Liver (tissue), 9 donors: ENCODE data around the gene DTL. TPM values are rescaled to one million over a fixed set of nuclear protein-coding genes. Genes with fewer than 3 reads are reported as not detected.

Experiments
- DNase-seq: peaks from one replicate; pipeline ENCODE4 v3.0.0-alpha.2; 2017; ENCODE audit warnings: low spot score
- H3K27ac ChIP-seq, 2 donors: one replicate each; pipeline ENCODE4 v1.7.0; 2013; ENCODE audit warnings: inconsistent platforms in 2 of 2, low read length in 2 of 2, control low read depth in 1 of 2, low read depth in 1 of 2, mild to moderate bottlenecking in 1 of 2
- H3K27me3 ChIP-seq, 4 donors: one replicate each; pipeline versions ENCODE4 v1.6.1 to v1.7.0; 2013; ENCODE audit warnings: low read length in 3 of 4, inconsistent platforms in 1 of 4, mild to moderate bottlenecking in 1 of 4, moderate library complexity in 1 of 4; ENCODE audit not compliant: control insufficient read depth in 4 of 4, insufficient read depth in 4 of 4
- H3K36me3 ChIP-seq, 4 donors: one replicate each; pipeline versions ENCODE4 v1.6.1 to v1.7.0; 2013; ENCODE audit warnings: low read length in 3 of 4, mild to moderate bottlenecking in 3 of 4, low read depth in 1 of 4, moderate library complexity in 1 of 4; ENCODE audit not compliant: control insufficient read depth in 4 of 4, insufficient read depth in 3 of 4
- H3K4me1 ChIP-seq, 4 donors: one replicate each; pipeline versions ENCODE4 v1.6.1 to v1.7.0; 2013; ENCODE audit warnings: low read length in 3 of 4, mild to moderate bottlenecking in 3 of 4, moderate library complexity in 1 of 4; ENCODE audit not compliant: control insufficient read depth in 4 of 4, insufficient read depth in 4 of 4
- H3K4me3 ChIP-seq, 3 donors: one replicate each; pipeline versions ENCODE4 v1.6.1 to v1.7.0; 2013; ENCODE audit warnings: low read length in 3 of 3, control low read depth in 1 of 3, low read depth in 1 of 3, mild to moderate bottlenecking in 1 of 3
- H3K9ac ChIP-seq, 2 donors: one replicate each; pipeline ENCODE4 v1.7.0; 2013; ENCODE audit warnings: low read length in 2 of 2, mild to moderate bottlenecking in 2 of 2, moderate library complexity in 2 of 2, control low read depth in 1 of 2, low read depth in 1 of 2
- H3K9me3 ChIP-seq, 4 donors: one replicate each; pipeline versions ENCODE4 v1.6.1 to v1.7.0; 2013; ENCODE audit warnings: low read length in 3 of 4; ENCODE audit not compliant: control insufficient read depth in 4 of 4
- CTCF ChIP-seq: fragments of 150-350 bp; IDR thresholded peaks from 2 replicates; pipeline ENCODE4 v1.5.1; 2017; ENCODE audit warnings: improper control_type of control experiment, low read depth, low read length; ENCODE audit not compliant: missing input control
- EGR1 ChIP-seq, 2 donors: IDR thresholded peaks; 2 replicates each; pipeline ENCODE4 v1.6.1; 2016 to 2018; ENCODE audit warnings: antibody characterized with exemption in 2 of 2, low read depth in 2 of 2
- FOXA1 ChIP-seq: IDR thresholded peaks from 2 replicates; pipeline ENCODE4 v1.6.1; 2016; ENCODE audit warnings: antibody characterized with exemption
- GABPA ChIP-seq, 2 donors: IDR thresholded peaks in 1 of 2; conservative IDR thresholded peaks in 1 of 2; 2 replicates each; pipeline ENCODE4 v1.6.1; 2016; ENCODE audit warnings: antibody characterized with exemption in 2 of 2, mild to moderate bottlenecking in 1 of 2, moderate library complexity in 1 of 2
- HNF4A ChIP-seq, 2 donors: conservative IDR thresholded peaks; 2 replicates each; pipeline ENCODE4 v1.6.1; 2016; ENCODE audit warnings: antibody characterized with exemption in 2 of 2, mild to moderate bottlenecking in 2 of 2
- HNF4G ChIP-seq: IDR thresholded peaks from 2 replicates; pipeline ENCODE4 v1.6.1; 2016; ENCODE audit warnings: antibody characterized with exemption
- JUND ChIP-seq, 2 donors: IDR thresholded peaks; 2 replicates each; pipeline ENCODE4 v1.6.1; 2016; ENCODE audit warnings: antibody characterized with exemption in 2 of 2
- NR2F2 ChIP-seq: IDR thresholded peaks from 2 replicates; pipeline ENCODE4 v1.6.1; 2016; ENCODE audit warnings: antibody characterized with exemption
- RAD21 ChIP-seq, 2 donors: IDR thresholded peaks; 2 replicates each; pipeline ENCODE4 v1.6.1; 2016; ENCODE audit warnings: antibody characterized with exemption in 2 of 2, mild to moderate bottlenecking in 2 of 2
- RXRA ChIP-seq, 2 donors: IDR thresholded peaks; 2 replicates each; pipeline ENCODE4 v1.6.1; 2017 to 2018; ENCODE audit warnings: antibody characterized with exemption in 2 of 2, mild to moderate bottlenecking in 1 of 2
- WGBS: extraction: QIAGEN DNeasy Blood & Tissue Kit; methylation state at CpG from one replicate; pipeline ENCODE4 v1.1.7; 2013; 5-methylcytosine and 5-hydroxymethylcytosine counted together
- polyA plus RNA-seq, 2 donors: library from polyadenylated mRNA; stranded (reverse) in 1 of 2; unstranded in 1 of 2; fragments of 200-250 nt in 1 of 2; fragments of >200 nt in 1 of 2; fragmentation: Nextera tagmentation in 1 of 2; extraction: Ambion mirVana in 1 of 2; gene quantifications; one replicate each; pipeline versions ENCODE4 v1.2.1 to v1.2.3, GENCODE V29; 2013 to 2015
- total RNA-seq, 2 donors: library from RNA; depleted of rRNA; stranded (reverse); fragments of >200 nt; gene quantifications; one replicate each; pipeline ENCODE4 v1.2.3, GENCODE V29; 2014
- TF ChIP-seq, protein P1 (sequence below): IDR thresholded peaks from 2 replicates; pipeline ENCODE4 v1.6.1; 2016; ENCODE audit warnings: antibody characterized with exemption
- TF ChIP-seq, protein P2 (sequence below): IDR thresholded peaks from 2 replicates; pipeline ENCODE4 v1.6.1; 2016; ENCODE audit warnings: antibody characterized with exemption
- TF ChIP-seq, protein P3 (sequence below): IDR thresholded peaks from 2 replicates; pipeline ENCODE4 v1.6.1; 2016; ENCODE audit warnings: antibody characterized with exemption, mild to moderate bottlenecking
- donor health status: healthy.
- donor health status: healthy.
- donor health status: healthy.
- donor health status: healthy.
- donor health status: healthy.

Gene DTL
- total and polyA plus RNA-seq, 4 donors = 0.17 to 17.9 (median 0.73) TPM

DNA sequence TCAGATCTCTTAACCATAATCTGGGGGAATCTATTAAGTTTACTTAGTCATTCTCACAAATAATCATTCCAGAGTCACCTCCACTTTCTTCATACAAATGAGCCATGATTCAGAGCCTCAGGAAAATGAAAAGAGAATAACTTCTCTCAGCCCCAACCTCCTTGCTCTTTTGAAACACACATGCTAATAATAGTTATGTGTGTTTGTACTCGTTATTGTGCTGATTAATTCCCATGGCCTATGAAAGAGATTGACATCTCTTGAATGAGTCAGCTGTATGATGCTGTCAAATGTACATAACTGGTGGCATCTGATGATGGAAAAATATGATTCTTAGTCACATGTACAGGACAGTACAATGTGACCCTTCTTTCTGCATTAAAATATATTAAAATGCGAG, 41.5 kb downstream of the DTL start:
- DNase-seq = no peak
- Histone ChIP-seq H3K27me3 (no peaks in the 10 kb centered on the region), H3K4me3 (no peak overlapping the region), H3K27ac (no peak overlapping the region), H3K4me1 (no peaks in the 10 kb centered on the region), H3K36me3 (no peaks in the 10 kb centered on the region), H3K9me3 (no peaks in the 10 kb centered on the region), H3K9ac (no peak overlapping the region)
- WGBS = 85% methylated on average over 2 of the region's 2 CpGs
- TF ChIP-seq, protein P1, sequence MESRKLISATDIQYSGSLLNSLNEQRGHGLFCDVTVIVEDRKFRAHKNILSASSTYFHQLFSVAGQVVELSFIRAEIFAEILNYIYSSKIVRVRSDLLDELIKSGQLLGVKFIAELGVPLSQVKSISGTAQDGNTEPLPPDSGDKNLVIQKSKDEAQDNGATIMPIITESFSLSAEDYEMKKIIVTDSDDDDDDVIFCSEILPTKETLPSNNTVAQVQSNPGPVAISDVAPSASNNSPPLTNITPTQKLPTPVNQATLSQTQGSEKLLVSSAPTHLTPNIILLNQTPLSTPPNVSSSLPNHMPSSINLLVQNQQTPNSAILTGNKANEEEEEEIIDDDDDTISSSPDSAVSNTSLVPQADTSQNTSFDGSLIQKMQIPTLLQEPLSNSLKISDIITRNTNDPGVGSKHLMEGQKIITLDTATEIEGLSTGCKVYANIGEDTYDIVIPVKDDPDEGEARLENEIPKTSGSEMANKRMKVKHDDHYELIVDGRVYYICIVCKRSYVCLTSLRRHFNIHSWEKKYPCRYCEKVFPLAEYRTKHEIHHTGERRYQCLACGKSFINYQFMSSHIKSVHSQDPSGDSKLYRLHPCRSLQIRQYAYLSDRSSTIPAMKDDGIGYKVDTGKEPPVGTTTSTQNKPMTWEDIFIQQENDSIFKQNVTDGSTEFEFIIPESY = no peak
- TF ChIP-seq, protein P2, sequence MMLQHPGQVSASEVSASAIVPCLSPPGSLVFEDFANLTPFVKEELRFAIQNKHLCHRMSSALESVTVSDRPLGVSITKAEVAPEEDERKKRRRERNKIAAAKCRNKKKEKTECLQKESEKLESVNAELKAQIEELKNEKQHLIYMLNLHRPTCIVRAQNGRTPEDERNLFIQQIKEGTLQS = no peak

DNA sequence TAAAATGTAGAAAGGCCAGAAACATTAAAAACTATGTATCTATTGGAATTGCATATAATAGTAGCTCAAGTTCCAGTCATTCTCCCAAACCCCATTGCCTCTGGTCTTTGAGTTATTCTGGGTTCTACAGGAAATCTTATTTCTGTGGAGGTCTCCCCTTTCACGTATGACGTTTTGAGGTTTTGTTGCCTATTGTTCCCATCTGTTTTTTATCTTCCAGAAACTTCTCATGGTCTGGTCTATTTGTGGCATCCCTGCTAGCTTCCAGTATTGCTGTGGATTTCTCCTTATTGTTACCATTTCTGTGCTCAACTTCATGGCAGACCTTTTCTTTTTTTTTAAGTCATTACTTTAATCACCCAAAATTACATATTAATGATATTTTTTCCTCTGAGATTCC, 43.3 kb downstream of the DTL start:
- Histone ChIP-seq H3K27me3 (no peaks in the 10 kb centered on the region), H3K9me3 (no peaks in the 10 kb centered on the region), H3K4me3 (no peak overlapping the region), H3K4me1 (no peaks in the 10 kb centered on the region), H3K27ac (no peak overlapping the region), H3K9ac (no peak overlapping the region), H3K36me3 (no peaks in the 10 kb centered on the region)
- no peak for TF ChIP-seq JUND (IDR thresholded peaks at IDR 0.05)
- no peak for TF ChIP-seq GABPA (IDR thresholded peaks at IDR 0.05 in 1 of 2, conservative IDR thresholded peaks at IDR 0.05 in 1 of 2)
- no peak for DNase-seq
- 92% methylated on average over 2 of the region's 2 CpGs for WGBS

DNA sequence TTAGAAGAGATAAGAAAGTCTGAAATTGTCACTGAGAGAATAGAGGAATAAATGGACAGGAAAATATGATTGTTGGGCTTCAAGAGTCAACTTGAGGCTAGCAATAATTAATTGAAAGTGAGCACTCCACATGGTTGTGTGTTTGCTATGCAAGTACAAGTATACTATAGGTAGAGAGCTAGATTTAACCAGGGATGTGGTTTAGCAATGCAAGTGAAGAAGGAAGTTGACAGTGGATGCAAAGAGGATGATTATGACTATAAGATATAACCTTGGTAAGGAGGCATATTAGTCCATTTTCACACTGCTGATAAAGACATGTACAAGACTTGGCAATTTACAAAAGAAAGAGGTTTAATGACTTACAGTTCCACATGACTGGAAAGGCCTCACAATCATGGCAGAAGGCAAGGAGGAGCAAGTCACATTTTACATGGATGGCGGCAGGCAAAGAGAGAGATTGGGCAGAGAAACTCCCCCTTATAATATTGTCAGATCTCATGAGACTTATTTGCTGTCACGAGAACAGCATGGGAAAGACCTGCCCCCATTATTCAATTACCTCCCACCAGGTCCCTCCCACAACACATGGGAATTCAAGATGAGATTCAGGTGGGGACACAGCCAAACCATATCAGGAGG, 47.3 kb downstream of the DTL start:
- H3K9me3 ChIP-seq = no peaks in the 10 kb centered on the region
- H3K27ac ChIP-seq = no peak overlapping the region
- TF ChIP-seq CTCF = no peak
- no peak for TF ChIP-seq RAD21 (IDR thresholded peaks at IDR 0.05)
- no peak for TF ChIP-seq FOXA1
- TF ChIP-seq RXRA (IDR thresholded peaks at IDR 0.05) = no peak
- TF ChIP-seq GABPA (IDR thresholded peaks at IDR 0.05 in 1 of 2, conservative IDR thresholded peaks at IDR 0.05 in 1 of 2) = no peak
- TF ChIP-seq, protein P3, sequence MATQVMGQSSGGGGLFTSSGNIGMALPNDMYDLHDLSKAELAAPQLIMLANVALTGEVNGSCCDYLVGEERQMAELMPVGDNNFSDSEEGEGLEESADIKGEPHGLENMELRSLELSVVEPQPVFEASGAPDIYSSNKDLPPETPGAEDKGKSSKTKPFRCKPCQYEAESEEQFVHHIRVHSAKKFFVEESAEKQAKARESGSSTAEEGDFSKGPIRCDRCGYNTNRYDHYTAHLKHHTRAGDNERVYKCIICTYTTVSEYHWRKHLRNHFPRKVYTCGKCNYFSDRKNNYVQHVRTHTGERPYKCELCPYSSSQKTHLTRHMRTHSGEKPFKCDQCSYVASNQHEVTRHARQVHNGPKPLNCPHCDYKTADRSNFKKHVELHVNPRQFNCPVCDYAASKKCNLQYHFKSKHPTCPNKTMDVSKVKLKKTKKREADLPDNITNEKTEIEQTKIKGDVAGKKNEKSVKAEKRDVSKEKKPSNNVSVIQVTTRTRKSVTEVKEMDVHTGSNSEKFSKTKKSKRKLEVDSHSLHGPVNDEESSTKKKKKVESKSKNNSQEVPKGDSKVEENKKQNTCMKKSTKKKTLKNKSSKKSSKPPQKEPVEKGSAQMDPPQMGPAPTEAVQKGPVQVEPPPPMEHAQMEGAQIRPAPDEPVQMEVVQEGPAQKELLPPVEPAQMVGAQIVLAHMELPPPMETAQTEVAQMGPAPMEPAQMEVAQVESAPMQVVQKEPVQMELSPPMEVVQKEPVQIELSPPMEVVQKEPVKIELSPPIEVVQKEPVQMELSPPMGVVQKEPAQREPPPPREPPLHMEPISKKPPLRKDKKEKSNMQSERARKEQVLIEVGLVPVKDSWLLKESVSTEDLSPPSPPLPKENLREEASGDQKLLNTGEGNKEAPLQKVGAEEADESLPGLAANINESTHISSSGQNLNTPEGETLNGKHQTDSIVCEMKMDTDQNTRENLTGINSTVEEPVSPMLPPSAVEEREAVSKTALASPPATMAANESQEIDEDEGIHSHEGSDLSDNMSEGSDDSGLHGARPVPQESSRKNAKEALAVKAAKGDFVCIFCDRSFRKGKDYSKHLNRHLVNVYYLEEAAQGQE = no peak
- no peak for TF ChIP-seq EGR1 (IDR thresholded peaks at IDR 0.05; ENCODE audit: low read depth in 2 of 2)
- no peak for TF ChIP-seq HNF4A (conservative IDR thresholded peaks at IDR 0.05)
- no peak for TF ChIP-seq HNF4G
- TF ChIP-seq, protein P1 = no peak
- TF ChIP-seq NR2F2 = no peak
- no peak for DNase-seq
- no peaks in the 10 kb centered on the region for H3K27me3 ChIP-seq
- no peak overlapping the region for H3K4me3 ChIP-seq
- 98% methylated on average over 2 of the region's 2 CpGs for whole genome bisulfite sequencing
- H3K9ac ChIP-seq = no peak overlapping the region
- H3K4me1 ChIP-seq = no peaks in the 10 kb centered on the region
- no peaks in the 10 kb centered on the region for H3K36me3 ChIP-seq
